ENCODE data around the gene CD7. TPM values are rescaled to one million over a fixed set of nuclear protein-coding genes. Genes with fewer than 3 reads are reported as not detected.

CD7 gene
- total and polyA plus RNA-seq, 7 donors: 0.60 to 38.3 (median 4.3) TPM; not detected in 2

- intact Hi-C loops (cut with DNase I): loop anchor here (2.0 kb wide), 1 partner anchor 19 kb away; the partner anchor contains the start of gene CSNK1D
- 86 to 87% methylated on average over 19 of the region's 19 CpGs for WGBS, 2 donors
- H3K27ac ChIP-seq: peak overlapping the region; percentile 89 to 99 (median 94)
Measured at GRCh38 chr17:82291582-82292250, 25.7 kb downstream of the CD7 start.

GRCh38 chr17:82287868-82288801 lies 29.3 kb downstream of the CD7 start:
- peak; percentile 85 for DNase-seq
- H3K4me1 ChIP-seq: peaks cover 0 to 38% (median 26%) of the 10 kb centered on the region in 4 donors
- H3K27me3 ChIP-seq: no peaks in the 10 kb centered on the region
- no peak overlapping the region for H3K4me3 ChIP-seq
- WGBS, 2 donors: 12 to 45% methylated on average over 19 of the region's 19 CpGs
- no peaks in the 10 kb centered on the region for H3K36me3 ChIP-seq
- TF ChIP-seq EP300 (IDR thresholded peaks at IDR 0.05) (peak in 1 of 4 donors; percentile 45), POLR2A (IDR thresholded peaks at IDR 0.05) (no peak), POLR2AphosphoS5 (IDR thresholded peaks at IDR 0.05) (peak in 3 of 4 donors; percentile 50 to 80 (median 58))
- intact Hi-C loops (cut with DNase I): no loop called here
- no peaks in the 10 kb centered on the region for H3K9me3 ChIP-seq
- H3K27ac ChIP-seq: peak overlapping the region; percentile 58 to 94 (median 83)

More at GRCh38 chr17:82291582-82292250, 25.7 kb downstream of the CD7 start:
- no peaks in the 10 kb centered on the region for H3K27me3 ChIP-seq
- TF ChIP-seq EP300 (IDR thresholded peaks at IDR 0.05): no peak
- TF ChIP-seq POLR2A (IDR thresholded peaks at IDR 0.05): no peak
- TF ChIP-seq CTCF (IDR thresholded peaks at IDR 0.05): no peak
- no peak for TF ChIP-seq POLR2AphosphoS5 (IDR thresholded peaks at IDR 0.05)
- peak overlapping the region; percentile 62 to 94 (median 69) for H3K4me3 ChIP-seq
- no peaks in the 10 kb centered on the region for H3K9me3 ChIP-seq
- H3K36me3 ChIP-seq: no peaks in the 10 kb centered on the region
- H3K4me1 ChIP-seq: peaks cover 0 to 65% (median 42%) of the 10 kb centered on the region in 4 donors
- no peak for DNase-seq

GRCh38 chr17:82287013-82287867 lies 30.2 kb downstream of the CD7 start:
- Histone ChIP-seq H3K4me3 (no peak overlapping the region), H3K36me3 (no peaks in the 10 kb centered on the region), H3K27me3 (no peaks in the 10 kb centered on the region), H3K4me1 (peaks cover 0 to 43% (median 27%) of the 10 kb centered on the region in 4 donors), H3K27ac (peak overlapping the region; percentile 58 to 94 (median 83)), H3K9me3 (no peaks in the 10 kb centered on the region)
- TF ChIP-seq EP300 (IDR thresholded peaks at IDR 0.05) (no peak), POLR2AphosphoS5 (IDR thresholded peaks at IDR 0.05) (no peak), CTCF (IDR thresholded peaks at IDR 0.05) (no peak)
- intact Hi-C loops (cut with DNase I): no loop called here
- 53 to 78% methylated on average over 9 of the region's 9 CpGs for WGBS, 2 donors
- DNase-seq: no peak

GRCh38 chr17:82285141-82285540 lies 32.3 kb downstream of the CD7 start:
- peak overlapping the region in 3 of 4 donors; percentile 20 to 38 (median 36) for H3K27ac ChIP-seq
- 76% methylated on average over 8 of the region's 8 CpGs for WGBS, 2 donors

More at GRCh38 chr17:82285141-82285540, 32.3 kb downstream of the CD7 start:
- Histone ChIP-seq H3K4me1 (peaks cover 0 to 35% (median 21%) of the 10 kb centered on the region in 4 donors), H3K27me3 (no peaks in the 10 kb centered on the region), H3K4me3 (no peak overlapping the region), H3K9me3 (no peaks in the 10 kb centered on the region), H3K36me3 (no peaks in the 10 kb centered on the region)
- TF ChIP-seq POLR2A (IDR thresholded peaks at IDR 0.05) (no peak), CTCF (IDR thresholded peaks at IDR 0.05) (no peak), POLR2AphosphoS5 (IDR thresholded peaks at IDR 0.05) (peak in 1 of 4 donors; percentile 8), EP300 (IDR thresholded peaks at IDR 0.05) (no peak)
- intact Hi-C loops (cut with DNase I): no loop called here
- DNase-seq: no peak
